GM21529 (cell line): ENCODE data around the gene PPARA.

Experiments used
- ATAC-seq: cut with Tn5 transposase; IDR thresholded peaks from one replicate; pipeline ENCODE4 v1.9.1; 2021; ENCODE audit not compliant: unreplicated experiment

Gene PPARA

GRCh38 chr22:46269564-46269963, 119.2 kb downstream of the PPARA start:
- no peak for ATAC-seq

- no peak for ATAC-seq
Measured at GRCh38 chr22:46272196-46272595, 121.9 kb downstream of the PPARA start.

GRCh38 chr22:46272762-46273431, 122.6 kb downstream of the PPARA start:
- no peak for ATAC-seq

DNA sequence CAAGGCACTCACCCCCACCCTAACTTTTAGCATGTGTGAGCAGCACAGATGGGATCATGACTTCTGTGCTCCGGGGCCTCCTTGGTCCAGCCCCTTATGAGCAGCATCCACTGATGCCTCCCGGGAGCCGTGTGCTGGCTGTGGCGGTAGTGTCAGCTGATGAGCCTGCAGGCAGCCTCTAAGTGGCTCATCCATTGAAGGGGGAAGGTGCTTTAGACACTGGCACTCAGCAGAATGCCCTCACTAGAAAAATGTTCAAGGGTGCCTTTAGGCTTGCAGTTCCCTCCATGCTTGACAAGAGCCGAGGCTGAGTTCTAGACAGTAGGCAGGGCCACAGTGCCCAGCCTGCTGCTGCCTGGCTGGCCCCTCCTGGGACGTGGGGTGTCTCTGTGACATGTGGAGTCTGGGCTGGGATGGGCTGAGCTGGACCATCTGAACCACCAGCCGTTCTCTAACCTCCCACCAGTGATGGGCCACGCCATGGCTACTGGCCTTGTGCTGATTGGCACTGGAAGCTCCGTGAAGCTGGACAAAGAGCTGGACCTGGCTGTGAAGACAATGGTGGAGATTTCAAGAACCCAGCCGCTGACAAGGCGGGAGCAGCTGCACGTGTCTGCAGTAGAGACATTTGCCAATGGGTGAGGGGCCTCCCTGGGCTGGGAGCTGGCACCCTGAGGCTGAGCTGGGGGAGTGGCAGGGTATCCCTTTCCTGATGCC, 123.3 kb downstream of the PPARA start:
- no peak for ATAC-seq

GRCh38 chr22:46274381-46274780, 124.1 kb downstream of the PPARA start:
- no peak for ATAC-seq

- no peak for ATAC-seq
Measured at GRCh38 chr22:46275455-46276122, 125.3 kb downstream of the PPARA start.

GRCh38 chr22:46276563-46276962, 126.2 kb downstream of the PPARA start:
- ATAC-seq = no peak

DNA sequence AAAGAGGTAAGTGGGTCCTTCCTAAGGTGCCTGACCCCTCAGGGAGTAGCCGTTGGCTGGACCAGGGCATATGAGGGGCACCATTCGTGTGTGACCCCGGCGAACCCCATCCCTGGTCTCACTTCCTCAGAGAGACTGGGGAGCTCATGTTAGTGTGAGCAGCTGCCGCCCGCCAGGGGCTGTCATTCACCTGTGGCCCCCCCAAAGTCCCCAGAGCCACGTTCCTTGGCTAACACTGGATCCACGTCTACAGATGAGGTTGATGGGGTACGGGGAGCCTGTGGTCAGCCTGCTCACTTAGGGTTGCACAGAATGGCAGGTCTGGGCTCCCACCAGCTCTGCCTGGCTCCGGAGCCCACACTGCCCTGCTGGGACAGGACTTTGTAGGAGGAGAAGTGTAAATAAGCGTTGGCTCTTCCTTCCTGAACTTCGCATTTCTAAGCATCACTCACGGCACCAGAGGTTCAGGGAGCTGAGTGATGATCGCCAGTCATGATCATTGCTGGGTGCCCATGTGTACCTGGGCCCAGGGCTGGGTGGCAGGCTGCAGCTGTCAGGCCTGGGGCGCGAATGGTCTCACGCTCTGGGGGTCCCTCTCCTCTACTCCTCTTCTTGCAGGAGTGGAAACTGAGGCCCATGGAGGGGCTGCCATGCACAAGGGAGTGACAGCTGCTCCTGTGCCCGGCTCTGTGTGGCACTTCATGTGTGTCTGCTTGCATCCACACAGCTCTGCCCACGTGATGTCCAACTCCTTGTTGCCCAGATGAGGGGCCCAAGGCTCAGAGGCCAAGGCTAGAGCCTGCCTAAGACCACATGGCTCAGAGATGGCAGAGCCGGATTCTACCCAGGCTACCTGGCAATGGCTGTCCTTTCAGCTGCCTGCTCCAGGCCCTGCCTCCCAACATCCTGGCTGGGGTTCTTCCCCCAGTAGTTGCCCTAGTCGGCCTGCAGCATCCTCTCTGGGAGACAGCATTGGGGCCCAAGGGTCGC, 128.6 kb downstream of the PPARA start:
- ATAC-seq = no peak

DNA sequence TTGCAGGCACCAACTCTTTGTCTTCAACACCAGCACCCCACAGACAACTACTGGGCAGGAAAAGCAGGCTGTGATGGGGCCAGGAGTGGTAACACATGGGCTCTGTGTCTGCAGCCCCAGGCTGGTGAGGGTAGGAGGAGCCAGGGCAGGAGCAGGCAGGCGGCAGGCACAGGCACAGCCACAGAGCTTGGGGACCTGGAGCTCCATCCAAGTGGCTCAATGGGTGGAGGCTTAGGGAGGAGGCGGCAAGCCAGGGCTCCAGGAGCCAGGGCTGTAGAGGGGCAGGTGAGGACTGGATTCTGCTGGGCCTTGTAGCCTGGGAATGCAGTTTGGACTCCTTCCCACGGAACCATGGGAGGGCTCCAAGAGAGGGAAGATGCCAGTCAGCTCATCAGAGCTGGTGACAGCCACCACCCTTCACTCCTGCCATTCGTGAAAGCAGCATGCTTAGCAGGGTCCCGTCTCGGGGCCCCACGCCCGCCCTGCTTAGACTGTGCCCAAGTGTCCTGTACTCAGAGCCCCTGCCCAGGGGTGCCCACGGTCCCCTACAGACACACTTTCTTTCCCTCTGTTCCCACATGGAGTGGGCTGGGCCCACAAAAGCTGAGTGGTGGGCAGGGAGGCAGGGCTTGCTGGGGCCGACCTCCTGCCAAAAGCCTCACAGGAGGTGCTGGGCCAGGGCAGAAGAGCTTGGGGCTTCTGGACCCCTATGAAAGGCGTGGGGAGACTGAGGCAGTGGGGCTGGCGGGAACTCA, 129.9 kb downstream of the PPARA start:
- ATAC-seq = no peak

- no peak for ATAC-seq
Measured at GRCh38 chr22:46280999-46281623, 130.8 kb downstream of the PPARA start.

DNA sequence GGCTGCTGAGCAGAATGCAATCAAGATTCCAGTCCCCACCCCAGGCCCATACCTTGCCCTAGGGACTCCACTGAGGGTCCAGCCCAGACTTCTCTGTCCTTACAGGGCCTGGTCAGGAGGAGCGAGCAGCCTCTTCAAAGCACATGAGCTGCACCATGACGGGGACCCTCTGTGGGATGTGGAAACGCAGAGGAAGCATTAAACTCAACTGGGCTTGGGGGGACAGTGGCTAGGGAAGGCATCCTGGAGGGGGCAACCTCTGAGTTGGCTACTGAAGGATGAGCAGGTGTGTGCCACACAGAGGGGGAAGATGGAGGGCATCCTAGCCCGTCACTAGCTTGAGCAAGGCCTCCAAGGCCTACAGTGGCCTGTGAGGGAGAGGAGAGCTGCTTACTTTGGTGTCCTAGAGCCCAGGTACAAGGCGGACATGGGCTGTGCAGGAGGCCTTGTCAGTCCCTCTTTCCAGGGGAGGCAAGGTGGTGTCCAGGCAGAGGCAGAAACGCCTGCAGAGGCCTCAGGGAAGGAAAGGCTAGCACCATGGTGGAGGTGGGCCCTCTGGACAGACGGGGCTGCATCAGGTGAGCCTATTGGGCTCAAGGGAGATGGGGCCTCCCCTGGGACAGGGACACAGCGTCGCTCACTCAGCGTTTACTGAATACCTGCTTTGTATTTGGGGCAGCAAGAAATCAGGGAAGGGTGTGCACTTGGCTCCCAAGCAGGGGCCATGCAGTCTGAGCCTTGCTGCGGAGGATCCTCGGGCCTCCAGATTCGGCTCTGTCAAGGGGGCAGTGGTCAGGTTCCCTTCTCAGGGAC, 131.7 kb downstream of the PPARA start:
- ATAC-seq = no peak

DNA sequence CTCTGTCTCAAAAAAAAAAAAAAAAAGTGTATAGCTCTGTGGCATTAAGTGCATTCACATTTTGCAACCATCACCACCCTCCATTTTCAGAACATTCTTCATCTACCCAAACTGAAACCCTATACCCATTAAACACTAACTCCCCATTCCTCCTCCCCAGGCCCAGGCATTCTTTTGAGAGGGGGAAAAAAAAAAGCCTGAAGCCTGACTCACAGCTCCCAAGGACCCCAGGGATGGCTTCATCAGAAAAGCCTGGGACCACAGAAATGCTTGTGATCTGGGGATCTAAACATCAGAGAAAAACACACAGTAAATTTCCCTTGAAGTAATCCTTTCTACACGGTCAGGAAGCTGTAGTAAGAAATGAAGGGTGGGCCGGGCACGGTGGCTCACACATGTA, 135.7 kb downstream of the PPARA start:
- ATAC-seq = no peak

GRCh38 chr22:46286941-46287872, 136.9 kb downstream of the PPARA start:
- ATAC-seq = no peak

GRCh38 chr22:46287873-46288751, 137.8 kb downstream of the PPARA start:
- peak; percentile 81 for ATAC-seq

- no peak for ATAC-seq
Measured at GRCh38 chr22:46288846-46289243, 138.5 kb downstream of the PPARA start.

DNA sequence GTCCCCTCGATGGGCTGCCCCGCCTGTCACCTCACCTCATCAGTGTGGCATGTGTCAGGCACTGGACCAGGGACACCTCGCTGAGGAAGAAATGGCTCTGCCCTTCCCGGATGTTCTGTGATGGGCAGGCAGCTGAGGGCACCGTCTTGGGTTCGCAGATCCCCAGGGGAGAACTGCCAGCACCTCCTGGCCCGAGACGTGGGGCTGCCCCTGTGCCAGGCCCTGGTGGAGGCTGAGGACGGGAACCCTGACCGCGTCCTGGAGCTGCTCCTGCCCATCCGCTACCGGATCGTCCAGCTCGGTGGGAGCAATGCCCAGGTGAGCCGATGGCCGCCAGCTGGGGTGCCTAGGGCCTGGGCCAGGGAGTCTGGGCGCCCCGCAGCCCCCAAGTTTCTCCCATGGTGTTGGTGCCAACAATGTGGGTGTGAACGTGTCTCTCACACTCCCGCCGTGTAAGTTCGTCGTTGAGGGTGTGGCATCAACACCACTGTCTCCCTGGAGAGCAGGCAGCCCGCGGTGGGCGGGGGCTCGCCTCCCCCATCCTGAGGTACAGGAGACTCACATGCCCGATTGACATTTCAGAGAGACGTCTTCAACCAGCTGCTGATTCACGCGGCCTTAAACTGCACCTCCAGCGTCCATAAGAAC, 139.0 kb downstream of the PPARA start:
- ATAC-seq = no peak
